ENCODE measurements around the gene MICAL3.

MICAL3 gene

DNA sequence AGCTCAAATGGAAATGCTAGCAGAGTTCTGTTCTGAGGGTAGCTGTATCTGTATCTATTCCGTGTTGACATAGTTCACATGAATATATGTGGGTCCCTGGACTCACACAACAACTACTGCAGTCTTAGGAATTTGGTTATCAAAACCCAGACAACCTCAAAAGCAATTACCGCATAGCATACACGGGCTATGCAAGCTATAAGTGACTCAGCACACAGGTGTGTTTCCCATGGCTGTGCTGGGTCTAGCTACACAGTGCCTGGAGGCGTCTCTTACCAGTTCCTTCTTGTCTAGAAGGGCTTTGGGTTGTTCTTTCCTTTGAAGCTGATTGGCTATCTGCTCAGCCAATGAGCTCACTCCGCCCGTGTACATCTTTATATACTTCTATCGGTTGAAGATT is 151.9 kb downstream of the MICAL3 start:
- DNase-seq: no peak
- H3K27me3 Mint-ChIP-seq (ENCODE audit: low read depth, poor library complexity): no peaks in the 10 kb centered on the region
- H3K4me3 Mint-ChIP-seq: no peak overlapping the region
- no peak overlapping the region for H3K27ac Mint-ChIP-seq
- H3K4me1 Mint-ChIP-seq: peaks cover 16% of the 10 kb centered on the region
- TF ChIP-seq, protein P1, sequence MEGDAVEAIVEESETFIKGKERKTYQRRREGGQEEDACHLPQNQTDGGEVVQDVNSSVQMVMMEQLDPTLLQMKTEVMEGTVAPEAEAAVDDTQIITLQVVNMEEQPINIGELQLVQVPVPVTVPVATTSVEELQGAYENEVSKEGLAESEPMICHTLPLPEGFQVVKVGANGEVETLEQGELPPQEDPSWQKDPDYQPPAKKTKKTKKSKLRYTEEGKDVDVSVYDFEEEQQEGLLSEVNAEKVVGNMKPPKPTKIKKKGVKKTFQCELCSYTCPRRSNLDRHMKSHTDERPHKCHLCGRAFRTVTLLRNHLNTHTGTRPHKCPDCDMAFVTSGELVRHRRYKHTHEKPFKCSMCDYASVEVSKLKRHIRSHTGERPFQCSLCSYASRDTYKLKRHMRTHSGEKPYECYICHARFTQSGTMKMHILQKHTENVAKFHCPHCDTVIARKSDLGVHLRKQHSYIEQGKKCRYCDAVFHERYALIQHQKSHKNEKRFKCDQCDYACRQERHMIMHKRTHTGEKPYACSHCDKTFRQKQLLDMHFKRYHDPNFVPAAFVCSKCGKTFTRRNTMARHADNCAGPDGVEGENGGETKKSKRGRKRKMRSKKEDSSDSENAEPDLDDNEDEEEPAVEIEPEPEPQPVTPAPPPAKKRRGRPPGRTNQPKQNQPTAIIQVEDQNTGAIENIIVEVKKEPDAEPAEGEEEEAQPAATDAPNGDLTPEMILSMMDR (IDR thresholded peaks at IDR 0.05): no peak
- no peaks in the 10 kb centered on the region for H3K9me3 Mint-ChIP-seq
- peaks cover 16% of the 10 kb centered on the region for H3K36me3 Mint-ChIP-seq (ENCODE audit: low read depth)

DNA sequence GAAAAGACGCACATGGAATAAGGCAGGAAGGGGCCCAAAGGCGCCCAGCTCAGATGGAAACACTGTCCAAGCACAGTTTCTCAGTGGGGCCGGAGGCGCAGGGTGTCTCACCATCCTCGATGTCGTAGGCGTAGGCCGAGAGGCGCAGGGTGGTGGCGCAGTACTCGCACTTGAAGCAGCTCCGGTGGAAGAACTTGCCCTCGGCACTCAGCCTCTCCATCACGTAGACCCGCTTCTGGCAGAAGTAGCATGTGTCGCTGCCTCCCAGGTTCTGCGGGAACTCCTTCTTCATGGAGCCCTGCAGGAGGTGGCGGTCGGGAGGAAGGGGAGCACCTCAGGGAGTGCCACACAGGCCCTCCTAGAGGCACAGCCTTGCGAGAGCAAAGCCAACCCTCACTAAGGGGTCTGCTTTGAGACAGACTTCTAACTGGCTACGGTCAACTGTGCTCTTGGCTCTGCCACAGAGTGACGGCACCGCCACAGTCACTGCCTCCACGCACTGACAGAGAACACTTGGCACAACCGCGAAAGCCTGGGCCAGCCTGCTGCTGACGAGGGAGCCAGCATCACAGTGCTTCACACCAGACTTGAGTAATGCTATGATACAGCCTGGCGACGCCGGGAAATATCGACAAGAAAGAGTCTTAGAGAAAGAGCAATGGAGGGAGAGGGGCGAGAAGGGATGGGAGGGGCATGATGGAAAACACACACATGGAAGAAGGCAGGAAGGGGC is 152.5 kb downstream of the MICAL3 start:
- no peaks in the 10 kb centered on the region for H3K9me3 Mint-ChIP-seq
- no peak overlapping the region for H3K4me3 Mint-ChIP-seq
- no peaks in the 10 kb centered on the region for H3K27me3 Mint-ChIP-seq (ENCODE audit: low read depth, poor library complexity)
- H3K4me1 Mint-ChIP-seq: peaks cover 19% of the 10 kb centered on the region
- DNase-seq: no peak
- TF ChIP-seq, protein P1 (IDR thresholded peaks at IDR 0.05): no peak
- H3K36me3 Mint-ChIP-seq (ENCODE audit: low read depth): peaks cover 16% of the 10 kb centered on the region
- H3K27ac Mint-ChIP-seq: no peak overlapping the region

DNA sequence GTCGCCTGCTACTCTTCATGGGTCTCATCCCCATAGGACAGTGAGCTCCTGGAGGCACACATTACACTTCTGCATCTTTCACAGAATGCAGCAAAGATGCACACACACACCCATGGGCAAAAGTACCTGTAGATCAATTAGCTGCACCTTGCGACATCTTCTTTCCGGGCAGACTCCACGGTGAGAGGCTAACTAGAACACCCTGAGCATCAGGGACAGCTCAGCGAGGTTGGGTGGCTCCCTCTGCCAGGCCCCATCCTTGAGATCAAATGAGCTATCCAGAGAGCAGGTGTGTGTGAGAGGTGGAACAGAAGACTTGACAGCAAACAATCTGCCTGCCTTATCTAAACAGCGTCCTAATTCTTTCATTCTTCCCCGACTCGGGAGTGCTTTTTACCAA is 154.0 kb downstream of the MICAL3 start:
- Mint-ChIP-seq H3K9me3 (no peaks in the 10 kb centered on the region), H3K27ac (no peak overlapping the region), H3K36me3 (ENCODE audit: low read depth) (peaks cover 16% of the 10 kb centered on the region), H3K27me3 (ENCODE audit: low read depth, poor library complexity) (no peaks in the 10 kb centered on the region), H3K4me1 (peaks cover 19% of the 10 kb centered on the region), H3K4me3 (no peak overlapping the region)
- TF ChIP-seq, protein P1 (IDR thresholded peaks at IDR 0.05): no peak
- no peak for DNase-seq

DNA sequence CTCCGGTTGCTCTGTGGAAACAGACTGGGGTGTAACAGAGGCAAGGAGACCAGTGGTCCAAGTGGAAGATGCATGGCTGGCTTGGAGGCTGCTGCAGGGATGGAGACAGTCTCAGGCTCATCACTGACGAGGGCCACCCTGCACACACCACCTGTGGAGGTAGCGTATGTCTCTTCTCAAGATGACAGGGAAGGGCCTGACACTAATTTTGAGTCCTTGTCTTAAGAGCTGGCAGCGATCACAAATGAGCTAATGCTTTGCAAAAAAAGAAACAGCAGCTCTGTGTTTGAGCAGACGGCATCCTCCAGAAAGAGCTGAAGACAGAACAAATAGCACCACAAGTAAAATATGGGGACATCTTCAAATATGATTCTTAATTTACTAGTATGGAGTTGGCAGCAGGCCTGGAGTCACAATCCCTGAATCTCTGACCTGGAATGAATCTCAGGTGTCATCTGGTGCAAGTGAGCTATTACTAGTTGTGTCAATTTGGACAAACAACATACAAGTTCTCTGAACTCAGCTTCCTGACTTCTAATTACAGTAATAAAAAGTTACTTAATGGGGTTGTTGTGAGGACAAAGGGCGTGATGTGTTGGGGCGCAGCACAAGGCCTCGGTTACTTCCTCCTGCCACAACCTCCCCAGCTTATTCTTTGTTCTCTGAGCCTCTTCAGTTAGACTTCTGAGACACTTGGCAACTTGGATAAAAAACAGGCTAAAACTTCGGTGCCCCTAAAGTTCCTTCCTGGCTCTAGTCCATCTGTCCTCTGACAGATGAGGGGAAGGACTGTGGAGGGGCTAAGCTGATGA is 154.9 kb downstream of the MICAL3 start:
- H3K27ac Mint-ChIP-seq: no peak overlapping the region
- peaks cover 19% of the 10 kb centered on the region for H3K4me1 Mint-ChIP-seq
- H3K9me3 Mint-ChIP-seq: no peaks in the 10 kb centered on the region
- DNase-seq: no peak
- TF ChIP-seq, protein P1 (IDR thresholded peaks at IDR 0.05): no peak
- no peak overlapping the region for H3K4me3 Mint-ChIP-seq
- H3K27me3 Mint-ChIP-seq (ENCODE audit: low read depth, poor library complexity): no peaks in the 10 kb centered on the region
- peaks cover 16% of the 10 kb centered on the region for H3K36me3 Mint-ChIP-seq (ENCODE audit: low read depth)

DNA sequence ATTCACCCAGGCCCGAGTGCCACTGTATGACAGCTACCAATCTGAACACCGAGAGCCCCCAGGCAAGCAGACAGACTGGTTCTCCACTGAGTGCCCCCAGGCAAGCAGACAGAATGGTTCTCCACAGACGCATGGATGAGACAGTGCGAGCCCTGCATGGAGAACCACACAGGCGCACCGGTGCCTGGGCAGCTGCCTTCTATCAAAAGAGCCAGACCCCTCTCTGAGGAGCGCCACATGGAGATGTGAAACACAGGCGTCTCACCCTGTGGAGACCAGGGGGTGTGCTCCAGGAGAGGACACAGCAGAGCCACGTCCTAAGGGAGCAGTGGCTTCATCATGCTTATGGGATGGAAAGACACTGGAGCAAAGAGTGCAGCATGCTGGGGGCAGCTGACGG is 155.6 kb downstream of the MICAL3 start:
- no peak for DNase-seq
- H3K27ac Mint-ChIP-seq: no peak overlapping the region
- H3K36me3 Mint-ChIP-seq (ENCODE audit: low read depth): peaks cover 21% of the 10 kb centered on the region
- TF ChIP-seq, protein P1 (IDR thresholded peaks at IDR 0.05): no peak
- no peaks in the 10 kb centered on the region for H3K9me3 Mint-ChIP-seq
- peaks cover 2% of the 10 kb centered on the region for H3K27me3 Mint-ChIP-seq (ENCODE audit: low read depth, poor library complexity)
- H3K4me3 Mint-ChIP-seq: no peak overlapping the region
- peaks cover 19% of the 10 kb centered on the region for H3K4me1 Mint-ChIP-seq
